Colon (tissue), 2 donors: ENCODE data around the gene LEMD1.
"Not testable (repeated sequence)": the region's sequence is repeated elsewhere in the genome, so short reads cannot be mapped to it uniquely, and the experiment has no call there.

ENCODE experiments used
- FAIRE-seq: peaks from 2 replicates; lab custom pipeline; 2012; peaks lifted over from hg19 to GRCh38; lab: Jason Lieb, UNC
- donor health status: control.
- donor health status: control.

Gene LEMD1

DNA sequence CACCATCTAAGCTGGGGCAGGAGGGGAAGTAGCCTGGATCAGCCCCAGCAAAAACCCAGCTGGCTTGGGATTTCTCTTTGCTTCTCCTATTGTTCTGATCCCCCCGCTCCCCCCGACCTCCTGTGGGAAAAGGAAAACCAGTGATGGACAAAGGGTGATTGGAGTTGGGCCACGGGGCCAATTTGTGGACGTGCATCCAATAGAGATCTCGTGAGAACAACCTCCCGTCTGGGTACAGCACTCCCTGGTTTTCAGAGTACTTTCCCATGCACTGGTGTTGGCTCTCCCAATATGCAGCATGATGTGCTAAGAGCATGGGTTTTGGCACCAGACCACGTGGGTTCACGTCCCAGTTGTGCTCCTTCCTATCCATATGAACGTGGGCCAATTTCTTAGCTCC lies 25.0 kb upstream of the LEMD1 start:
- no peak for FAIRE-seq

DNA sequence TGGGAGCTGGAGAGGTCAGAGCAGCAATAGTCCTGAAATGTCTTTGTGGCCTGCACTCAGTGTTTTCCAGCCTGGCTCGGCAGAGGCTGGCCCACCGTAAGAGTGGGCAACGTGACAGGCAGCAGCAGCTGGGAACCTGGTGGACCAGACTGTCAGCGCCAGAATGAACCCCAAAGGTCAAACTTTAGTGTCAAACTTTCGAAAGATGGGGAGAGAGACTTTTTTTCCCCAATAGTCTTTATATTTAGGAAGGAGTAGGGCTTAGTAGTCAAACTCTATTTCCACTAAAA lies 23.7 kb upstream of the LEMD1 start:
- no peak for FAIRE-seq

DNA sequence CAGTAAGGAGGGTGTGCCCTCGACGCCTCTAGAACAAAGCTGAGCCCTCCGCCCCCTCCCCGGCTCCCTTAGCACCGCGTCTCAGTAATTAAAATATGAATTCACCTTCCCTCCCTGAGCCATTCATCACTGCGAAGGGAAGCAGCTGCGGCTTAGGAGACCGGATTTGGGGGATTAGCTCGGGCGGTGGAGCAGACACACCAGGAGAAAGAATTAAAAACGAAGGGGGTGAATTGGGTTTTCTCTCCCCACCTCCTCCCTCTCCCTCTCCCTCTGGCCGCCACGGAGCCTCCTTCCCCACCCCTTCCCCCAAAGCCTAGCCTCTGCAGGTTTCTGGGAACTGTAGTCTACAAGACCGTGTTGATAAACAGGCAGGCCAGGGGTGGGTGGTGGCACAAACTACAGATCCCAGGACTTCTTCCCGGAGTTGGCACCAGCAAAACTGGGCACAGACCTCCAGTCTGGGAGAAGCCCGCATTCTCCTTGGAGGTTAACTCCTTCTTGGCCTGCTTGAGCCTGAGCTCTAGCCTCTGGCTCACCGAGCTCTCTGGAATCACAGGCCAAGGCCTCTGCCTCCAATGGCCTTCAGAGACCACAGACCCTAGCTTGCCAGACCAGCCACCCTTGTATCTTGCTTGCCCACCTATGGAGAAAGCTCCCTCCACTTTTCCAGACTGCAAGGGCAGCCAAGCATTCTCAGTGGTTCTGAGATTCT lies 23.2 kb upstream of the LEMD1 start:
- FAIRE-seq: no peak

DNA sequence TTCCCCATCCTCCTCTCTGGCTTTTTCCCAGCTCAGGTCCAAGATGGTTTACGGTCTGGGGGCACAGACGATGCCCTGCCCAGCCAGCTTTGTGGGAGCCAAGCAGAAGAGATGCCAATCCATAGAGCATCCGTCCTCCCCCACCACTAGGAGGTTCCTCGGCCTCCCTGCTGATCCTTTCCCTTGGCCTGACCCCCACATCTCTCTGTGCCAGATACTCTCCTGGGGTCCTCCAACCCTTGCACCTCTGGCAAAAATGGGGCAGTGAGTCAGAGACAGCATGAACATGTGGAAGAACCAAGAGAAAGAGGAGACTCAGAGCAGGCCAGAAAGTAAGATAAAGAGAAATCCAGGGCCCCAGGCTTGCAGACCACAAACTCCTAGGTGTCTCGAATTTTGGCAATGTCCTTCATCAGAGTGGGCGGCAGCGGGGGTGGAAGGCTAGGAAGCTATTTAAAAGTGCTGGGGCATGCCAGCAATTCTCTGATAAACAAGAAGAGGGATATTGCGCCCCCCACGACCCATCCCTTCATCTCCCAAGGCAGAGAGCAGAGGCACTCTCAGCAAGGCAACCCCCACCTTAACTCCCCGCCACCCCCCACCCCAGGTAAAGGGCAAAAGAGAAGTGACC lies 22.6 kb upstream of the LEMD1 start:
- no peak for FAIRE-seq

DNA sequence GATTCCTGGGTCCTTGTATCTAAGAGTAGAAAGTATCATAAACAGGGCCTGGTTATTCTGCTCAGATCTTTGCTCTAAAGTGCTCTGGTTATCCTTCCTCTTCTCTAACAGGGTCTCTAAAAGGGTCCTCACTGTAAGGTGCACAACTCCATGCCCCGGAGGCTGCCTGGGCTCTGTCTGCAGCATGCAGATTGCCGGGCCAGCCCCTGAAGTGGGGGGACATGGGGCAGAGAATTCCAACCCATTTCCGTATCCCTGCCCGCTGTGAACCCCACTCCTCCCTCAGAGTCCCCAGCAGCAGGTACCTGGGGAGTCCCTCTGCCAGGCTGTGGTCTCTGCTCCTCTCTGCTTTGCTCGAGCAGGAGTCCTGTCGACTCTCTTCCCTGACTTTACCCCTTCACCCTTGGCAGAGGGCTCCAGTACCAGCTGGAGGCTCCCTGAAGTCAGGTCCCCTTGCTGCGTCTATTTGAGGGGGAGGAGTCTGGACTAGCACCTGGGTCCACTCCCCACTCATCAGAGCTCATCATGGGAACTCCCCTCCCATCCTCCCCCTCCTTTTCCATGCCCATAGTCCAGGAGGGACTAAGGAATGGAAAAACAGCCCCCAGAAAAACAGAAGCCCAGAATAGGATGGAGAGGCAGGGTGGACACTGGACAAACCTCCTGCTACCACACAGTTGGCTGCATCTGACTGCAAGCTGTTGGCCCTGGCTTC lies 21.9 kb upstream of the LEMD1 start:
- FAIRE-seq: no peak

DNA sequence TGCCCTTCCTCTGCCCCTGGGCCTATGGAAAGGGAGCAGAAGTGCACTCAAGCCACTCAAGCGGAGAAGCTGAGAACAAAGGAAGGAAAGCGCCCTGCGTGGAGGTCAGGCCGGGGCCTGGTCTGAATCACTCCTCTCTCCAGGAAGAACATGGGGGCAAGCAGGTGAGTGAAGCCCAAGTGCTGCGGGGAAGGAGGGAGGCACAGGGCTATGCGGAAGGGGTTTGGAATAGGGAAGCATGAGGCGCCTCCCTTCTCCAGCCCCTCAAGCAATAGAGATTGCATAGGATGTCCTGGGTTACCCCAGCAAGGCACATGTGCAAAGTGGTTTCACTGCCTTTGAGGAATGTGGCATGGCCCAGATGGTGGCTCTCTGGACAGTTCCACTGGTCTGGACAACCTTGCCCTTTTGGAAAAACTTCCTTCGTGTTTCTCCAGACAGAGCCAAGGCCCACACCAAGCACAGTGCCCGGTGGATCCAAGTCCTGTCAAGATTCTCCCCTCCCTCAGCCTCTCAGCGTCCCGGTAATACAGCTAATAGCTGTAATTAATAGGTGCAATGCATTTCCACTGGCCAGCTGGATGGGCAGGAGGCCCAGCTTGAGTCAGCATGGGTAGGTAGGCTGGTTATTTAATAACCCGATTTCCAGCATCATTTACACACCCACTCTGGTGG lies 20.3 kb upstream of the LEMD1 start:
- no peak for FAIRE-seq

DNA sequence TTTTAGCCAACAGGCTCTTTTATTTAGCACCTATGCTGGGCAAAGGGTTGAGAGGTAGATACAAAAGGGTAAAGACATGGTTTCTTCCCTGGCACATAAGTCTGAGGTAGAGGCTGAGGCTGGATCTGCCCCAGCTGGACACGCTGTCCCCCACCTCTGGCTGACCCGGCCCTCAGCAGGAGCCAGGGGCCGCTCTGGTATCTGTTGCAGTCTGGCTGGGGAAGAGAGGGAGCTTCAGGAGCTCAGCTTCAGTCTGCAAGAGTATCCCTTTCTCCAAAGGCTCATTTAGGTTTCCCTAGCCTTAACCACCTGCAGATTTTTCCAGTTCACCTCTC lies 19.8 kb upstream of the LEMD1 start:
- no peak for FAIRE-seq

DNA sequence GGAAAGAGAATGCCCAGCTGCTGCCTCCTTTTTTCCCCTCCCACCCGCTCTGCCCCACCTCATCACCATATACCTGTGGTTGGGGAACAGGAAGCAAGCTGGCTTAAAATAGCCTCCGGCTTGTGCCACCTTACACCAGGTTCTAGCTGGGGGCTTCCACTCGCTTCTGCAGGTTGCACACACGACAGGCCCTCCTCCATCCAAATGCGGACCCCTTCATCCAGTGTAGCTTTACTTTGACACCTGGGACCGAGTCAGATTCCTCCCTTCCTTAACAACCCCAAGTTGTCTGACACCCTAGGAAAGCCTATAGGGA lies 19.4 kb upstream of the LEMD1 start:
- FAIRE-seq: no peak

DNA sequence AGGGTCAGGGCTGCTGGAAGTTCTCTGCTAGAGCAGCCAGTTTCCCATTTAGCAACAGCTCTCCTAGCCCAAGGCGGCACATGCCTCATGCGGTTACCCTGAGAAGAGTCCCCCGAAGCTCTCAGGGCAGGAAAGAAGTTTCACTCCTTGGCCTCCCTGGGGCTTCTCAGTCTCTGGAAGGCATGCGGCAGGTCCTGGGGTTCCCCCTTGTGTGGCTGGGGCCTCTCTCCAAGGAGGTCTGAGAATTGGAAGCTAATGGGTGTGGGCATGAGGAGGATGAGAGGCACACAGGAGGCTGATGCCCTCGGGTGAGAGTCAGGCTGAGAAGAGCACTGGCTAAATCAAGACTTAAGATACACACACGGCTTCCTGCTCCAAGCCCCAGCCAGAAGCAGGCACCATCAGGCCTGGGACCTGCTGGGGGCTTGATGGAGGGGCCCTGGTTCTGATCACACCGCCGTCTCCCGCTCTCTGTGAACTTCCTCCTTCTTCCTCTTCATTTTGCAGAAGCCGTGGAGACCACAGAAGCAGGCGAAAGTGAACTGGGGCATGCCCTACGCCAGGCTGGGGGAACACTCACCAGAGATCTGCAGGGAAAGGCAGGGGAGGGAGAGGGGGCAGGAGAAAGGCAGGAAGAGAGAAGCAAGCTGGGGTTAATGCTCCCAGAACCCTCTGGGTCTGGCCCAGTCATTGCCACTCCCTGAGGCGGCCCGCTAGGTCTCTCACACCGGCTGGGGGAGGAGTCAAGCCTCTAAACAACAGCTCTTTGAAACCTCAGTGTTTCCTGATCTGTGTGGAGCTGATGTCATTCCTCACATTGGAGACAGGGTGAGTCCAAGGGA lies 18.8 kb upstream of the LEMD1 start:
- FAIRE-seq: no peak

DNA sequence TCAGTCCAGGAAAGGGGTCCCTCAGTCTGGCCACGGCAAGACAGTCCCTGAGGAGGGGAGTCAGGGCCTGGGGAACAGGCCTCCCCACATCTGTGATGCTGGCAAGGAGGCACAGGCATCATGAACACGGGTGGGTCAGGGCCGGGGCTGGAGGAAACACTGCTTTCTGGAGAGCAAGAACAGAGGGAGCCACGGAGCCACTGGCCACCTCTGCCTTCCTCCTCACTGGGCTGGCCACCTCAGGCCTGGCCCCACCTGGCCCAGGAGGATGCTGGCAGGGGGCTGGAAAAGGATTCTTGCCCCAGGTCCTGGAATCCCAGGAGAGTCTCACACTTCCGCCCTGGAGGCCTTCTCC lies 18.2 kb upstream of the LEMD1 start:
- FAIRE-seq: no peak

DNA sequence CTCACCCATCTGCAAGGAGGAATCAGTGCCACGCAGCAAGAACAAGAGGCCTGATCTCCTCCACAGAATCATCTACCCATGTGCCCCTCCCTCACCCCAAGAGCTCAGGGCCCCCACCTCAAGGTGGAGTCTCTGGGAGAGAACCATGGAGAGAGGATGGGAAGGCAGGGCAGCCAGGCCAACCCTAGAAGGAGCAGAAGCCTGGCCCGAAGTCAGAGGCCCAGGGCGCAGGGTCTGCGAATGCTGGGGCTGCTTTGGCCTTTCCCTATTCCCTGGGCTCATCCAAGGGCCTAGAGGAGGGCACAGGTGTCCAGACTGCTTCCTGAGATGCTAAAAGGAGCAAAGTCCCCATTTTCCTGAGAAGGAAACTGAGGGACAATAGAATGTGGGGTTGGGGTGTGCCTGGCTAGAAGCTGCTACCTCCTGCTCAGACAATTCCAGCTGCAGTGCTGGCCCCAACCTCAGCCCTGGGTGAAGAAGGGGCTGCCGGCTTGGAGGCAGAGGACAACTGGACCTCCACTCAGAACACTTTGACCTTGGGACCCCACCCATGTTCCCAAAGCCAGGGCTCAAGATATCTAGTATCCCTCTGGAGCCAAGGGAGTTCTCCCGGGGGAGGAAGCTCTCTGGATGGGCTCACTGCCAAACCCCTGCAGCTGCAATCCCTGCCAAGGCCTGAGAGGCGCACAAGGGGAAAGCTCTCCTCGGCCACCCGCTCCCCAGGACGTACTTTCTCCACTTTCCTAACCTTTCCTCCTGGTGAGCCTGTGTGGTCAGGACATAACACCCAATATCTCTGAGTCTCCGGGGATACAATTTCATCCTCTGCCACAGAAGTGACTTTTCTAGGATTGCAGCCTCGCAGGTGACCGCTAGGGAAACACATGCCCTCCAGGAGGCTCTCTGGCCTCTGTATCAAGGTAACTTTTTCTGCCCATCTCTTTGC lies 16.6 kb upstream of the LEMD1 start:
- FAIRE-seq: no peak

DNA sequence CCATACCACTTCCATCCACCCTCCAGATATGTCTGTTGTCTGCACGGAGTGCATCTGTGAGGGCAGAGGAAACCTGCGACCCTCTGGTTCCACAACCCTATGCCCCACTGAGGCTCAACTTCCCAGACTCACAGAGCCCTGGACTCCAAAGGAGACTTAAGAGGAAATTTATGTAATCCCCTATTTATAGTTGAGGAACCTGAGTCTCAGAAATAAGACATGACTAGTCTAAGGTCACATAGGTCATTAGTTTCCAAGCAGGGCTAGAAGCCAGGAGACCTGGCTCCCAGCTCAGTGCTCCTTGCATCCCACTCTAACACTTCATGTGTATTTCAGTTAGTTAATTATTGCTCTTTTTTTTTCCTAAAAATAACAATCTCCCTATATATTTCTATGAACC lies 15.7 kb upstream of the LEMD1 start:
- FAIRE-seq: no peak

DNA sequence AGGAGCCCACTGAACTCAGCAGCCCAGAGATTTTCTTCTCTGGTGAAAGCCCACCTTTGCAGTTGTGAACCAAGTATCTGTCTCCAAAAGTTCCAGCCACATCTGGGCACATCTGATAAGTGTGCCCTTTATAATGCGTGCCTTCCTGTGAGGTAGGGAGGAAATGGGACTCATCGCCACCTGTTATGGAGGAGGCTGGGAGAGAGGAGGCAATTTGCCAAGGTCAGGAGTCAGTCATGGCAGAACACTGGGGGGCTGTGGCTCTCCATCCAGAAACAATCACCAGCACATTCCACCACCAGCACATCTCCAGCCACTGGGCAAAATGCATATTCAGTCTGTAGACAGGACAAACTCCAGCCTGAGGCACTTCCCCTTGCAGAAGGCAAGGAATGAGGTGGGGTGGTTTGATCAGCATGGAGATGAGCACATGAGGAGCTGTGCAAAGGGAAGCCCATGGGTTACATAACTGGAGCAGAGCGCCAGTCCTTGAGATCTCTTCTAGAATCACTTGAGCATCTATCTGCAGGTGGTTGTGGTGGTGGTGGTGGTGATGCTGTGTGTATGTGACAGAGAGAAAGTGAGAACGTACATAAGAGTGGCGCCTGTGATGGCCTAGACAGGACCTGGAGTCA lies 15.0 kb upstream of the LEMD1 start:
- FAIRE-seq: no peak

DNA sequence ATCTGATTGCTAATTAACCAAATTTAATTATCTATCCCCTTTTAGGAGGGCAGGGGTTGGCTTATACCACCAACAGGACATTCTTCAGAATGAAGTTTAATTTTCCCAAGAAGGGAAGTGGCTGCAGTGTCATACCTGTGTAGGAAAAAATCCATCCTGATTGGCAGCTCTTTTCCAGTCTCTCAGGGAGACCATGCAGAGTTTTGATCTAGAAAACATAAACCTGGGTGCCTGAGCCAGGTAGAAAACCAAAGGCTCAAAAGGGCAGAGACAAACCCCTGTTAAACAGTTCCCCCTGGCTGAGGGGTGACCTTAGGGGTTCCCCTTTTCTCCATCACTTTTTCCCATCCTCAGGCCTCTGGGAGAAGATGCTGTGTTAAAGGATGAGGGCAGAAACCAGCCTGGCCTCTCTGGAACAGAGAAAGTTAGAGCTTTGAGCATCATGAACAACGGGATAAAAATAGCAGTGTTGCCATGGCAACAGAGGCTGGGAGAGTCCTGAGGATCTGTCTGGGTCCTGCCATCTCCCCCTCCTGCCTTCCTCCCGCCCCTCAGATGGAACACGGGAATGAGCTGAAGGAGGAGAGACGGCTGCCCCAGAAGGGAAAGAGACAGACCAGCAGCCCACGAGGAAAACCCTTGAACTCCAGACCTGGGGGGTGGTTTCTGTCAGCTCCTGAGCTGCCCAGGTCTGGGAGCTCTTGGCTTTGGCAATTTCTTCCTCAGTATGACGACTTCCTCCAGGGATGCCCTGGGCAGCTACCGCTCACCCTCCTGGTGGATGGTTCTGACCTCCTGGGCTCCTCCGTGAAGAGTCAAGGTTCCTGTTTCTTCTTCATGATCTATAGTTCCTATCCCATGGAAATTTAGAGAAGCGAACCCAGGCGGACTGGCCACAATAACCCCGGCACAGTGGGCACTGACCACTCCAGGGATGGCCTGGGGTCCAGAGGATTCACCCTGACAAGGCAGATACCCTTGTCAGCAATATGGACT lies 14.0 kb upstream of the LEMD1 start:
- no peak for FAIRE-seq

DNA sequence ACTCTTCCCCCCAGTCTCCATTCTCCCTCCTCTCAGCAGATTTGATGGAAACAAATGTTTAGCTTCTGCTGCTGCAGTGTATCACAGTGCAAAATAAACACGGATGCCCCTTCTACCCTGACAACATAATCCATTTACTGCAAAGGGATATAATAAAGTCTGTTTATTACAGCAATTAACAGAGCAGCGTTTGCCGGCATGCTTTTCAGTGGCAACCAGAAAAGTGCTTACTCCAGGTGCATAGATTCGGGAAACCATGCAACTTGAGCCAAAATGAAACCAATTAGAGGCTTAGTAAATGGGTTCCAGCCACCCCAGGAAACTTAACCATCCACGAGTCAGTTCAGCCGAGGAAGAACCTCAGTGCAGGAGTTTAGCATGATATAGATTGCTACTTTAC lies 12.9 kb upstream of the LEMD1 start:
- no peak for FAIRE-seq

DNA sequence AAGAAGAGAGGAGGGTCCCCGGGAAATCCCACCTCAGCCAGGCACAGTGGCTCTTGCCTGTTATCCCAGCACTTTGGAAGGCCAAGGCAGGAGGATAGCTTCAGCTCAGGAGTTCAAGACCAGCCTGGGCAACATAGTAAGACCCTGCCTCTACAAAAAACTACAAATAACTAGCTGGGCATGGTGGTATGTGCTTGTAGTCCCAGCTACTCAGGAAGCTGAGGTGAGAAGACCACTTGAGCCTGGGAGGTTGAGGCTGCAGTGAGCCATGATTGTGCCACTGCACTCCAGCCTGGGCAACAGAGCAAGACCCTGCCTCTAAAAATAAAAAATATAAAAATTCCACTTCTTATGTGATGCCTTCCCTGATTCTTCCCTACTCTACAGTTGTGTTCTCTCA lies 10.8 kb upstream of the LEMD1 start:
- FAIRE-seq: not testable (repeated sequence)

DNA sequence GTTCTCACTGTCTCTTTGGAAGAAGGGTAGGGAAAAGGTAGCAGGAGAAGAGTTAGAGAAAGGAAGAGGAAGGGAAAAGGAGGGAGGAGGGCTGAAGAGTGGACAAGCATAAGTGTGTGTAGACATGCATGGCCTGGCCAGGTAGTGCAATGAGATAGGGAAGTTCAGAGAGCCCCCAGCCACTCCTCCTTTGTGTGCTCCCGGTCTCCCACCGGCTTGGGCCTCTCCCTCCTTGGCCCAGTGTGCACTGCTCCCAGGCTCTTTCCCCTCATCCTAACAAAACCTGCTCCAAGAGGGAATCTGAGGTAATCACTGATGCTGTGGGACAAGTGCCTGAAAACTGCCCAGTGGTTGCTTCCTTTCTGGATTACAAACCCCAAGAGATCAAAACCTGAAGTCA lies 10.3 kb upstream of the LEMD1 start:
- no peak for FAIRE-seq

DNA sequence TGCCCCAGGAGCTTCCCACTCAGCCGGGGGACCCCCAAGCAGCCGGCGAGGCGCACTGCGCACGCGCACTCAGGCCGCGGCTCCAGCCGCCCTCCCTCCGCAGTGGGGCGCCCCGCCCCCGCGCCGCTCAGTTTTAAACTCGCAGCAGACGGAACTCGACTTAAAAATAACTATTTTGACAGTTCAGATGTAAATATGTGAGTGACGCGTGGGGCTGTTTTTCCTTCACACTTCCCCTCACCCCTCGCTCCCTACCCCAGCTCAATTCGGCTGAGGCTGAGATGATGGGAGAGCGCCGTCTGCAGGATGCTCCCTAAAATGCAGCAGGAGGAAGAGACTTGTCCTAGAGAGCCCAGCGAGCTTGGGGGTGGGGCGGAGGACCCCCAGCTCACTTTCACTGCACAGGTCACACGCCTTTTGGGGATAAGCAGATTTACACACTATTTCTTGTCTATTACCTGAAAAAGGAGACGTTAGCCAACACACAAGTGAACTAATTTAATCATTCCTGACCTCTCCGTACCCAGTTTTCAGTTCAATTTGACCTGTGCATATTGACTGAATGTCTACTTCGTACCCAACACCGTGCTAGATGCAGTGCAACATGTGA lies 8.9 kb upstream of the LEMD1 start:
- FAIRE-seq: no peak
